A673 (cell line): ENCODE measurements around the gene ATRX. TPM values are rescaled to one million over a fixed set of nuclear protein-coding genes. Genes with fewer than 3 reads are reported as not detected.

ENCODE experiments used
- BruUV-seq: library from RNA; stranded (reverse); fragments of 400-500 nt; replicated peaks from 2 replicates; lab custom pipeline; 2021; lab: Mats Ljungman, UMichigan
- CTCF ChIA-PET: fragments of 300-600 bp; sonication (Branson Sonifier 250); formaldehyde crosslinking; loops from one replicate; lab custom pipeline; 2022; ENCODE audit warnings: antibody characterized with exemption; lab: Charles Lee
- POLR2A ChIA-PET: fragments of 300-600 bp; sonication (Branson Sonifier 250); formaldehyde crosslinking; loops from one replicate; lab custom pipeline; 2022; ENCODE audit warnings: antibody characterized with exemption; ENCODE audit not compliant: low non-redundant PET; lab: Charles Lee
- DNase-seq: peaks from one replicate; pipeline ENCODE4 v3.0.0-alpha.2; 2015; ENCODE audit warnings: low spot score
- H3K27ac ChIP-seq: fragments of 200-600 bp; sonication (generic); 2 replicates; pipeline ENCODE4 v1.5.1; 2016; ENCODE audit warnings: mixed run types, low read depth, mild to moderate bottlenecking, mixed read lengths, antibody characterized with exemption, low read length; ENCODE audit not compliant: poor library complexity, severe bottlenecking
- H3K27me3 ChIP-seq: fragments of 200-600 bp; sonication (generic); replicated peaks from 2 replicates; pipeline ENCODE4 v1.6.1; 2017; ENCODE audit warnings: mixed run types, low read depth, mild to moderate bottlenecking, mixed read lengths, antibody characterized with exemption, low read length; ENCODE audit not compliant: insufficient read depth, poor library complexity
- H3K36me3 ChIP-seq: fragments of 200-600 bp; sonication (generic); 2 replicates; pipeline ENCODE4 v1.6.1; 2016; ENCODE audit warnings: mixed run types, mild to moderate bottlenecking, mixed read lengths, antibody characterized with exemption, low read length; ENCODE audit not compliant: insufficient read depth, poor library complexity, severe bottlenecking
- H3K4me1 ChIP-seq: fragments of 200-600 bp; sonication (generic); 2 replicates; pipeline ENCODE4 v1.6.1; 2017; ENCODE audit warnings: mixed run types, mild to moderate bottlenecking, mixed read lengths, antibody characterized with exemption, low read length; ENCODE audit not compliant: insufficient read depth, poor library complexity, severe bottlenecking
- H3K4me3 ChIP-seq: fragments of 200-600 bp; sonication (generic); 2 replicates; pipeline ENCODE4 v1.5.1; 2016; ENCODE audit warnings: low read depth, mixed run types, mild to moderate bottlenecking, mixed read lengths, low read length; ENCODE audit not compliant: poor library complexity, severe bottlenecking
- H3K9me3 ChIP-seq: fragments of 200-600 bp; sonication (generic); 2 replicates; pipeline ENCODE4 v1.6.1; 2016; ENCODE audit warnings: mixed run types, low read depth, mild to moderate bottlenecking, mixed read lengths, antibody characterized with exemption, low read length; ENCODE audit not compliant: poor library complexity, severe bottlenecking
- CTCF ChIP-seq: fragments of 300-800, 200-600 bp; sonication (generic); conservative IDR thresholded peaks from 2 replicates; pipeline ENCODE4 v1.5.1; 2017; ENCODE audit warnings: low read depth, mild to moderate bottlenecking, antibody characterized with exemption, low read length, moderate library complexity, mixed read lengths
- EZH2 ChIP-seq: fragments of 200-600 bp; sonication (generic); IDR thresholded peaks from 2 replicates; pipeline ENCODE4 v1.6.1; 2017; ENCODE audit warnings: borderline replicate concordance, low read depth, mild to moderate bottlenecking, mixed read lengths, antibody characterized with exemption, low read length; ENCODE audit not compliant: poor library complexity, severe bottlenecking
- intact Hi-C: fragments of 100-400 bp; cut with micrococcal nuclease; formaldehyde crosslinking; loops from one replicate; pipeline ENCODE4 v1.10.0; 2022; ENCODE audit not compliant: unreplicated experiment
- total RNA-seq: library from RNA; stranded (reverse); gene quantifications from 2 replicates; pipeline ENCODE4 v1.2.3, GENCODE V29; 2021

Gene ATRX
- total RNA-seq, 1 experiment from 2014 or later = 101 TPM

GRCh38 chrX:77814210-77814609 is 28.2 kb upstream of the ATRX start:
- ChIA-PET CTCF (no interaction called here), POLR2A (no interaction called here)
- H3K9me3 ChIP-seq = no peaks in the 10 kb centered on the region
- no TSS peak for BruUV-seq
- TF ChIP-seq EZH2 (no peak), CTCF (no peak)
- no peak for DNase-seq
- H3K36me3 ChIP-seq = no peaks in the 10 kb centered on the region
- no peaks in the 10 kb centered on the region for H3K4me1 ChIP-seq
- H3K27ac ChIP-seq = no peak overlapping the region
- intact Hi-C loops = no loop called here
- no peak overlapping the region for H3K4me3 ChIP-seq
- H3K27me3 ChIP-seq = no peaks in the 10 kb centered on the region

- no peaks in the 10 kb centered on the region for H3K4me1 ChIP-seq
- H3K27ac ChIP-seq = no peak overlapping the region
- no peaks in the 10 kb centered on the region for H3K36me3 ChIP-seq
- no TSS peak for BruUV-seq
- POLR2A ChIA-PET = no interaction called here
- intact Hi-C loops = no loop called here
- no peak overlapping the region for H3K4me3 ChIP-seq
- no peak for DNase-seq
- TF ChIP-seq EZH2 (no peak), CTCF (no peak)
- H3K27me3 ChIP-seq = no peaks in the 10 kb centered on the region
- no peaks in the 10 kb centered on the region for H3K9me3 ChIP-seq
- CTCF ChIA-PET = no interaction called here
Measured at GRCh38 chrX:77802201-77802600, 16.2 kb upstream of the ATRX start.

GRCh38 chrX:77795124-77795523 is 9.1 kb upstream of the ATRX start:
- ChIA-PET POLR2A (no interaction called here), CTCF (no interaction called here)
- Histone ChIP-seq H3K9me3 (no peaks in the 10 kb centered on the region), H3K4me3 (no peak overlapping the region), H3K36me3 (no peaks in the 10 kb centered on the region), H3K27ac (no peak overlapping the region), H3K4me1 (no peaks in the 10 kb centered on the region), H3K27me3 (no peaks in the 10 kb centered on the region)
- TF ChIP-seq EZH2 (no peak), CTCF (no peak)
- DNase-seq = no peak
- no TSS peak for BruUV-seq
- intact Hi-C loops = no loop called here
